NCI-H1048 (cell line): ENCODE data around the gene GGTLC2.

Experiments
- DNase-seq: peaks from one replicate; lab custom pipeline; 2025; lab: John Stamatoyannopoulos, UW

GGTLC2 gene

DNA sequence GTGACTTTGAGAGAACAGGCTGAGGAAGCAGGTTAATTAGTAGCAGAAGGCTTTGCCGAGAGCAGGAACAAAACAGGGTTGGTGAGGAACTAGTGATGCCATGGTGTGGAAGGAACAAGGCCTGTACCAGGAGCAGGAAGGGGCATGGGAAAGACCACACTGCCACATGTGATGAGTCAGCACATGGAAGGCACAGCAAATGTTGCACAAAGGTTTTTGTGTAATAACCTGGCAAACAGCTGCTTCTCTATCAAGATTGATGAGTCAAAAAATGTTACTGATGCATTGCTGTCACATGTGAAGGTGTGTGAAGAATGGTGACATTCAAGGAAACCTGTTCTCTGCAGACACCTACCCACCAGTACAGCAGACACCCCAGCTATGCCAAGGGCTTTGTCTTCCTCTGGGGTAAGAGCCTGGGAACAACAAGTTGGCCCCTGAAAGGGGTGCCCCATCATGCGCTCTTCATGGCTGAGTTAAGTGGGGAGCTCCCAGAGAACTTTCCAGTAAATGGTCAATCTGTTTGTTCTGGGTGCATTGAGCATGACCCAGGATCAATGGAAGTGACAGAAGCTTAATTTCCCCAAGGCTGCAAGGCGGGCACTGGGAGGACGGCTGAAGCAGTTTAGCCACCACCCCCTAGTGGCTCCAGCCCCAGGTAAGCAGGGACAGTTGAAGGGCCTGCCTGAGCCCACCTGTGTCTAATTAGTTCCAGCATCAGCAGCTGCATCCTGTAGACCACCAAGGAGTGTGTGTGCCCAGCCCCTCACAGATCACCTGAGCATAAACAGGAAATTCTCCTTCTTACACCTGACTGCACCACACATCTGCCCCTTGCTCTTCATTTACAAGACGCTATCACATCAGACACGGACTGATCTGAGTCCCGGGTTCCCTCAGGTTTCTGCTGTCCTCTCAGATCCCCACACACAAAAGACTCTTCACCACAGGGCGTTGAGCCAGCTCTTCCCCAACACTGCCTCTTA is 47.6 kb downstream of the GGTLC2 start:
- no peak for DNase-seq

GRCh38 chr22:22692707-22693530 is 48.5 kb downstream of the GGTLC2 start:
- DNase-seq, result no peak

DNA sequence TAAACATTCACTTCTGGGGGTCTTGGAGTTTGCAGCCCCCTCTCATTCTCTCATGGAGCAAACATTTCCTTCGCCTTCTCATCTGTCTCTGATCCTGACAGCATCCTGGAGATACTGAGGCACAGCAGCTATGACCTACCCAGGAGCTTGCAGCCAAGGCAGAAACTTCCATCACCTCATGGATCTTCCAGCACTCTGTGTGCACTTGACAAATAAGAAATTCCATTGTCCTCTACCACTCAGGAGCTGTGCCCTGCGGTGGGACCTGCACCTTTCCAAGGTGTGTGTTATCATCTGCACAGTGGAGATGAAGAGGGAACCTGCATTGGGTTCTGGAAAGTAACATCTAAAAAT is 49.1 kb downstream of the GGTLC2 start:
- no peak for DNase-seq

DNA sequence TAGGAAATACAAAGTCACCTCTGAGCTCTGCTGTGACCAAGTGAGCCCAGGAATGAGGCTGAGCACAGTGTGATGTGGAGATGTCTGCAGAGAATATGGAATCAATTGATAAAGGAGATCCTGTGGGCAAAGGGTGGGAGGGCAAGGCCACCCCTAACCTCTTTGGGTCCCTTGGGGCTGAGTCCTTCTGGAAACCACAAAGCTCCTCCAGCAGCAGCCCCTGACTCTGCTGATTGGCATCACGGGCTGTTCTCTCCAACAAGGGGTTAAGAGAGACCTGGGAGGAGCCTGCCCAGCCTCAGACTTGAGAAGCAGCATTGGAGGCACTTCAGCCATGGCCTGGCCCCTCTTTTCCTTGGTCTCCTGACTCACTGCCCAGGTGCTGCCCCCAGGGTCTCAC is 49.7 kb downstream of the GGTLC2 start:
- no peak for DNase-seq

DNA sequence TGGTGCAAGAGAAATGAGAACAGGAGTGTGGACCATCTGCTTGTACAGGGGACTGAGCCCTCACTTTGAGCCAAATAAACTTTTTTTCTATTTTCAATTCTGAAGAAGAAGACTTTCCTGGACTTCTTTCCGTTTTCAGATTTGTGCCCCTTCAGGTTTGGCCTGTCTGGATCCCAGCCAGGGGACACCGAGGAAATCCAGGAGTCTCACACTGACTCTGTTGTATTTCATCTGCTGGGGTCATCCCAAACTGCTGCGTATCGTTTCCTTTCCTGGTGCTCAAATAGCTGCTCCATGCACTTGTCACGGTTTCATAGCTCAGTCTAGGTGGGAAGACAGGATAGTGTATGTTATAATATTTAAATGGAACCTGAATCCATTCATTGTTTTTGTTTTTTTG is 51.7 kb downstream of the GGTLC2 start:
- DNase-seq, result no peak
